ENCODE data around the gene TPCN1. TPM values are rescaled to one million over a fixed set of nuclear protein-coding genes. Genes with fewer than 3 reads are reported as not detected.

Gene TPCN1
- total and polyA plus RNA-seq, 4 donors = 20.8 to 61.7 (median 30.7) TPM

GRCh38 chr12:113186033-113186365 is 35.3 kb upstream of the TPCN1 start:
- WGBS, 2 donors = 8 to 14% methylated on average over 11 of the region's 11 CpGs
- H3K9me3 ChIP-seq (ENCODE audit: control insufficient read depth in 4 of 4, insufficient read depth in 3 of 4, low read length in 3 of 4) = no peaks in the 10 kb centered on the region
- TF ChIP-seq CTCF (IDR thresholded peaks at IDR 0.05; ENCODE audit: control extremely low read depth, extremely low read depth) = no peak
- peak overlapping the region; percentile 89 for H3K4me3 ChIP-seq
- H3K36me3 ChIP-seq (ENCODE audit: control insufficient read depth in 4 of 4, insufficient read depth in 4 of 4, low read length in 4 of 4) = peaks cover 0 to 15% (median 6%) of the 10 kb centered on the region in 4 donors
- peak overlapping the region; percentile 90 to 99 for H3K27ac ChIP-seq (ENCODE audit: low read depth in 1 of 2, low read length in 1 of 2)
- ATAC-seq (ENCODE audit: insufficient read depth, low FRiP score) (no peak), DNase-seq (peak in 2 of 3 donors; percentile 44 to 53)
- peak overlapping the region; percentile 86 to 90 for H3K9ac ChIP-seq (ENCODE audit: insufficient read depth in 1 of 2, low read length in 2 of 2)
- peaks cover 0 to 14% (median 10%) of the 10 kb centered on the region in 5 donors for H3K4me1 ChIP-seq (ENCODE audit: control insufficient read depth in 5 of 5, insufficient read depth in 5 of 5, low read length in 5 of 5)
- no peaks in the 10 kb centered on the region for H3K27me3 ChIP-seq (ENCODE audit: control insufficient read depth in 3 of 3, insufficient read depth in 3 of 3, low read length in 2 of 3)

GRCh38 chr12:113186666-113187325 is 34.5 kb upstream of the TPCN1 start:
- no peak for TF ChIP-seq CTCF (IDR thresholded peaks at IDR 0.05; ENCODE audit: control extremely low read depth, extremely low read depth)
- WGBS, 2 donors = 86 to 93% methylated on average over 16 of the region's 16 CpGs
- Histone ChIP-seq H3K36me3 (ENCODE audit: control insufficient read depth in 4 of 4, insufficient read depth in 4 of 4, low read length in 4 of 4) (peaks cover 0 to 15% (median 12%) of the 10 kb centered on the region in 4 donors), H3K27me3 (ENCODE audit: control insufficient read depth in 3 of 3, insufficient read depth in 3 of 3, low read length in 2 of 3) (no peaks in the 10 kb centered on the region), H3K9me3 (ENCODE audit: control insufficient read depth in 4 of 4, insufficient read depth in 3 of 4, low read length in 3 of 4) (no peaks in the 10 kb centered on the region), H3K27ac (ENCODE audit: low read depth in 1 of 2, low read length in 1 of 2) (peak overlapping the region in 1 of 2 donors; percentile 35), H3K4me3 (no peak overlapping the region), H3K4me1 (ENCODE audit: control insufficient read depth in 5 of 5, insufficient read depth in 5 of 5, low read length in 5 of 5) (peaks cover 0 to 14% (median 10%) of the 10 kb centered on the region in 5 donors), H3K9ac (ENCODE audit: insufficient read depth in 1 of 2, low read length in 2 of 2) (peak overlapping the region; percentile 25 to 86)
- DNase-seq (no peak), ATAC-seq (ENCODE audit: insufficient read depth, low FRiP score) (no peak)

GRCh38 chr12:113189361-113189760 is 31.9 kb upstream of the TPCN1 start:
- no peak overlapping the region for H3K9ac ChIP-seq (ENCODE audit: insufficient read depth in 1 of 2, low read length in 2 of 2)
- ATAC-seq (ENCODE audit: insufficient read depth, low FRiP score) (no peak), DNase-seq (no peak)
- H3K4me3 ChIP-seq = no peak overlapping the region
- peaks cover 0 to 17% (median 11%) of the 10 kb centered on the region in 4 donors for H3K36me3 ChIP-seq (ENCODE audit: control insufficient read depth in 4 of 4, insufficient read depth in 4 of 4, low read length in 4 of 4)
- H3K27ac ChIP-seq (ENCODE audit: low read depth in 1 of 2, low read length in 1 of 2) = no peak overlapping the region
- no peaks in the 10 kb centered on the region for H3K9me3 ChIP-seq (ENCODE audit: control insufficient read depth in 4 of 4, insufficient read depth in 3 of 4, low read length in 3 of 4)
- H3K4me1 ChIP-seq (ENCODE audit: control insufficient read depth in 5 of 5, insufficient read depth in 5 of 5, low read length in 5 of 5) = peaks cover 0 to 15% (median 6%) of the 10 kb centered on the region in 5 donors
- H3K27me3 ChIP-seq (ENCODE audit: control insufficient read depth in 3 of 3, insufficient read depth in 3 of 3, low read length in 2 of 3) = no peaks in the 10 kb centered on the region
- 81 to 86% methylated on average over 2 of the region's 2 CpGs for WGBS, 2 donors
- TF ChIP-seq CTCF (IDR thresholded peaks at IDR 0.05; ENCODE audit: control extremely low read depth, extremely low read depth) = no peak
